Activated CD4-positive, alpha-beta memory T cell treated with anti-CD3 and anti-CD28 coated beads, Interleukin-2, amount 10 ng/mL, durations not matched to agents 7 days and 5 days (primary cell): ENCODE measurements around the gene CALN1. TPM values are rescaled to one million over a fixed set of nuclear protein-coding genes. Genes with fewer than 3 reads are reported as not detected.
"Not testable (repeated sequence)": the region's sequence is repeated elsewhere in the genome, so short reads cannot be mapped to it uniquely, and the experiment has no call there.

Experiments used
- CTCF ChIA-PET: fragments of 350-600 bp; sonication (Branson Sonifier 250); formaldehyde crosslinking; loops from one replicate; lab custom pipeline; 2021; ENCODE audit warnings: antibody characterized with exemption, inconsistent platforms; lab: Charles Lee
- POLR2A ChIA-PET: fragments of 350-600 bp; sonication (Branson Sonifier 250); formaldehyde crosslinking; loops from one replicate; lab custom pipeline; 2021; ENCODE audit warnings: antibody characterized with exemption; lab: Charles Lee
- DNase-seq: peaks from one replicate; pipeline ENCODE4 v3.0.0-alpha.2; 2020
- H3K27ac Mint-ChIP-seq: one replicate; pipeline ENCODE4 v1.8.0; 2021; ENCODE audit warnings: mild to moderate bottlenecking, mixed read lengths
- H3K27me3 Mint-ChIP-seq: one replicate; pipeline ENCODE4 v1.8.0; 2021; ENCODE audit warnings: mixed read lengths
- H3K36me3 Mint-ChIP-seq: one replicate; pipeline ENCODE4 v1.8.0; 2021; ENCODE audit warnings: low read depth, mixed read lengths
- H3K4me1 Mint-ChIP-seq: one replicate; pipeline ENCODE4 v1.8.0; 2021; ENCODE audit warnings: mixed read lengths
- H3K4me3 Mint-ChIP-seq: one replicate; pipeline ENCODE4 v1.8.0; 2021; ENCODE audit warnings: mild to moderate bottlenecking, mixed read lengths
- H3K9me3 Mint-ChIP-seq: one replicate; pipeline ENCODE4 v1.8.0; 2021; ENCODE audit warnings: mixed read lengths
- total RNA-seq, 2 experiments: library from RNA; stranded (reverse); gene quantifications; one replicate each; pipeline ENCODE4 v1.2.3, GENCODE V29; 2021

CALN1 gene
- total RNA-seq, 2 experiments from 2014 or later = not detected

GRCh38 chr7:72072901-72073300 is 339.2 kb downstream of the CALN1 start:
- CTCF ChIA-PET = no interaction called here
- H3K27ac Mint-ChIP-seq = no peak overlapping the region

GRCh38 chr7:72069263-72069662 is 342.9 kb downstream of the CALN1 start:
- peaks cover 16% of the 10 kb centered on the region for H3K9me3 Mint-ChIP-seq
- no peaks in the 10 kb centered on the region for H3K27me3 Mint-ChIP-seq
- ChIA-PET POLR2A (no interaction called here), CTCF (no interaction called here)
- H3K27ac Mint-ChIP-seq = no peak overlapping the region
- no peaks in the 10 kb centered on the region for H3K4me1 Mint-ChIP-seq
- no peak for DNase-seq
- H3K36me3 Mint-ChIP-seq = no peaks in the 10 kb centered on the region
- H3K4me3 Mint-ChIP-seq = no peak overlapping the region

More at GRCh38 chr7:72072901-72073300, 339.2 kb downstream of the CALN1 start:
- Mint-ChIP-seq H3K4me3 (no peak overlapping the region), H3K27me3 (no peaks in the 10 kb centered on the region), H3K36me3 (no peaks in the 10 kb centered on the region), H3K4me1 (no peaks in the 10 kb centered on the region), H3K9me3 (peaks cover 17% of the 10 kb centered on the region)
- DNase-seq = no peak
- POLR2A ChIA-PET = no interaction called here

DNA sequence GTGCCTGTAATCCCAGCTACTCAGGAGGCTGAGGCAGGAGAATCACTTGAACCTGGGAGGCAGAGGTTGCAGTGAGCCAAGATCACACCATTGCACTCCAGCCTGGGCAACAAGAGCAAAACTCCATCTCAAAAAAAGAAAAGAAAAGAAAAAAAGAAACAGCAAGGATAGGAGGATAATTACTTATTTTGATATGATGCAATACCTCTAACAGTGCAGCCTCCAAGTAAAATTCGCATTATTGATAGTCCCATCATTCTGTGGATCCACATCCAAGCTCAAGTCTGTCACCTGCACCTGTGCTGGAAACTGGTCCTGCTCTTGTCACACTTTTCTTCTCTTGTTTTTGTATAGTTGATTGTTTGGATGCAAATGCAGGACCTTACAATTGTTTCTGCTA is 346.4 kb downstream of the CALN1 start:
- DNase-seq, CTCF ChIA-PET, H3K27me3 Mint-ChIP-seq, H3K4me1 Mint-ChIP-seq, H3K27ac Mint-ChIP-seq, H3K36me3 Mint-ChIP-seq, H3K4me3 Mint-ChIP-seq: not testable (repeated sequence)
- peaks cover 13% of the 10 kb centered on the region for H3K9me3 Mint-ChIP-seq
- POLR2A ChIA-PET = interaction anchor here (0.7 kb wide), 1 partner anchor 737 kb away, joined by 5 read pairs; no protein-coding TSS in a partner anchor

GRCh38 chr7:72064916-72065315 is 347.2 kb downstream of the CALN1 start:
- no peak for DNase-seq
- Mint-ChIP-seq H3K36me3 (no peaks in the 10 kb centered on the region), H3K4me1 (no peaks in the 10 kb centered on the region), H3K27me3 (no peaks in the 10 kb centered on the region), H3K27ac (no peak overlapping the region), H3K9me3 (peaks cover 9% of the 10 kb centered on the region), H3K4me3 (no peak overlapping the region)
- CTCF ChIA-PET = no interaction called here
- POLR2A ChIA-PET = no interaction called here

DNA sequence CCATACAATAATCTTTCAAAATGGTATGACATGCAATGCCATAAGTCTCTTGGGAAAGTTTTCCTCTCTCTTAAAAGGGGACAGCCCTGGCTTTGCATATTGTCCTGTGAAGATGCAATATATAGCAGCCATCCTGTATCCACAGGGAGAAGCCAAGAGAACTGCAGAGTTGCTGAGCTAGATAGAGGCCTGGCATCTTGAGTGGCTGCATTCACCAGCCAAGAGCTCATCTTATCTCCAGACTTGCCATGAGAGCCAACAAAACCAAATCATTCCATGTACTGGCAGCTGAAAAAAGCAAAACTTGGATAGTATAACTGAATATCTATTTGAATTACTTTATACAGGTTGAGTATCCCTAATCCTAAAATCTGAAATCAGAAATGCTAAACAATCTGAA is 348.8 kb downstream of the CALN1 start:
- H3K36me3 Mint-ChIP-seq = no peaks in the 10 kb centered on the region
- ChIA-PET CTCF (no interaction called here), POLR2A (no interaction called here)
- no peaks in the 10 kb centered on the region for H3K27me3 Mint-ChIP-seq
- no peak overlapping the region for H3K4me3 Mint-ChIP-seq
- H3K4me1 Mint-ChIP-seq = no peaks in the 10 kb centered on the region
- peaks cover 4% of the 10 kb centered on the region for H3K9me3 Mint-ChIP-seq
- no peak for DNase-seq
- H3K27ac Mint-ChIP-seq = no peak overlapping the region

DNA sequence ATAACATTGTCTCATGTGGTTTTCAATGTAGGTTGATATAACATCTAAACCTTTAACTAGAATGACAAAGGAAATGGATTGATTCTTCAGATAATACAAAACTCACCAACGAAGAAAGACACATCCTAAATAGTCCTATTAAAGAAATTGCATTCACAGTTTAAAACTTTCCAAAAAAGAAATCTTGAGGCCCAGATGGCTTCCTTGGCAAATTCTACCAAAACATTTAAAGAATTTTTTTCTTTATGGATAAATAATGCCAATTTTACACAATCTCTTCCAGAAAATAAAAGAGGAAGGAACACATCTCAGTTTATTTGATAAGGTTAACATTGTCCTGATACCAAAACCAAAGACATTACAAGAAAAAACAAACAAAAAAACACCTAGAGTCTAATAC is 349.5 kb downstream of the CALN1 start:
- H3K27me3 Mint-ChIP-seq = no peaks in the 10 kb centered on the region
- H3K27ac Mint-ChIP-seq = no peak overlapping the region
- no peaks in the 10 kb centered on the region for H3K4me1 Mint-ChIP-seq
- ChIA-PET POLR2A (no interaction called here), CTCF (no interaction called here)
- no peak for DNase-seq
- no peaks in the 10 kb centered on the region for H3K36me3 Mint-ChIP-seq
- peaks cover 6% of the 10 kb centered on the region for H3K9me3 Mint-ChIP-seq
- H3K4me3 Mint-ChIP-seq = no peak overlapping the region

GRCh38 chr7:72059925-72060324 is 352.2 kb downstream of the CALN1 start:
- CTCF ChIA-PET = no interaction called here
- Mint-ChIP-seq H3K36me3 (no peaks in the 10 kb centered on the region), H3K4me1 (no peaks in the 10 kb centered on the region), H3K4me3 (no peak overlapping the region), H3K27ac (no peak overlapping the region), H3K27me3 (no peaks in the 10 kb centered on the region), H3K9me3 (peaks cover 5% of the 10 kb centered on the region)
- POLR2A ChIA-PET = no interaction called here
- no peak for DNase-seq

GRCh38 chr7:72058579-72058978 is 353.6 kb downstream of the CALN1 start:
- H3K9me3 Mint-ChIP-seq = peaks cover 17% of the 10 kb centered on the region
- H3K4me1 Mint-ChIP-seq = no peaks in the 10 kb centered on the region
- H3K27me3 Mint-ChIP-seq = no peaks in the 10 kb centered on the region
- ChIA-PET CTCF (no interaction called here), POLR2A (no interaction called here)
- DNase-seq = no peak
- H3K4me3 Mint-ChIP-seq = no peak overlapping the region
- H3K27ac Mint-ChIP-seq = no peak overlapping the region
- no peaks in the 10 kb centered on the region for H3K36me3 Mint-ChIP-seq

DNA sequence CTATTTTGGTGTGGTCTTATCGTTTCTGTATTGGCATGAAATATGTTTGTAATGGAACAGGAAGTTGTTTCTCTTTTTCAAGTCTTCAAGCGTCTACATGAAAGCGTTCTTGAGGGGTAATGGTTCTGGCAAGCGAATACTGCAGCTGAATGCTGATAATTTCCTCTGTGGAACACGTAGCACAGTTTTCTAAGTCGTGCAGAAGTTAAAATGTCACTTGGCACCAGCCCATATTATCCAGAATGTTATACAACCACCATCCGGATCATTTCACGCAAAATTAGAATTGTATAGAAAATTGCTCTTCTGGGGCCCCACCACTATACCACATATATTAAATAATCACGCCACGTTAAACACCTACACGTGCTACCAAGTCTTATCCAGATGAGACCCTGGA is 354.3 kb downstream of the CALN1 start:
- no peak overlapping the region for H3K4me3 Mint-ChIP-seq
- CTCF ChIA-PET = no interaction called here
- no peaks in the 10 kb centered on the region for H3K4me1 Mint-ChIP-seq
- H3K36me3 Mint-ChIP-seq = no peaks in the 10 kb centered on the region
- peaks cover 20% of the 10 kb centered on the region for H3K9me3 Mint-ChIP-seq
- no peak for DNase-seq
- no peak overlapping the region for H3K27ac Mint-ChIP-seq
- POLR2A ChIA-PET = no interaction called here
- H3K27me3 Mint-ChIP-seq = no peaks in the 10 kb centered on the region

- Mint-ChIP-seq H3K9me3 (peaks cover 23% of the 10 kb centered on the region), H3K27ac (no peak overlapping the region), H3K27me3 (no peaks in the 10 kb centered on the region), H3K4me3 (no peak overlapping the region), H3K36me3 (no peaks in the 10 kb centered on the region), H3K4me1 (no peaks in the 10 kb centered on the region)
- DNase-seq = no peak
- CTCF ChIA-PET = no interaction called here
- POLR2A ChIA-PET = no interaction called here
Measured at GRCh38 chr7:72057231-72057630, 354.9 kb downstream of the CALN1 start.

GRCh38 chr7:72055426-72055825 is 356.7 kb downstream of the CALN1 start:
- H3K27me3 Mint-ChIP-seq = no peaks in the 10 kb centered on the region
- no peaks in the 10 kb centered on the region for H3K4me1 Mint-ChIP-seq
- H3K27ac Mint-ChIP-seq = no peak overlapping the region
- H3K36me3 Mint-ChIP-seq = no peaks in the 10 kb centered on the region
- CTCF ChIA-PET = no interaction called here
- POLR2A ChIA-PET = no interaction called here
- H3K9me3 Mint-ChIP-seq = peaks cover 26% of the 10 kb centered on the region
- no peak overlapping the region for H3K4me3 Mint-ChIP-seq
- DNase-seq = no peak

DNA sequence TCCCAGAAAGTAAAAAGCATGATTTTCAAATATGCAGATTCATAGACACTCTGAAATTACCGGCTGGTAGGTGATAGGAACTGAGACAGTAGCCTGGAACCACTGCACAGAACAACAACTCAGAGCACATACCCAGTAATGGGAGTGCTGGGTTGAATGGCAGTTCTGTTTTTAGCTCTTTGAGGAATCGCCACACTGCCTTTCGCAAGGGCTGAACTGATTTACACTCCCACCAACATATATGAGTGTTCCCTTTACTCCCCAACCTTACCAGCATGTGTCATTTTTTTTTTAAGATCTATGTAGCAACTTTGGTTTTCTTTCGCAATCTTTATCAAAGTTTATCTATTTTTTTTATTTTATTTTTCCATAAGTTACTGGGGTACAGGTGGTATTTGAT is 358.8 kb downstream of the CALN1 start:
- no peaks in the 10 kb centered on the region for H3K4me1 Mint-ChIP-seq
- ChIA-PET POLR2A (no interaction called here), CTCF (no interaction called here)
- no peaks in the 10 kb centered on the region for H3K27me3 Mint-ChIP-seq
- no peak overlapping the region for H3K4me3 Mint-ChIP-seq
- DNase-seq = no peak
- no peak overlapping the region for H3K27ac Mint-ChIP-seq
- no peaks in the 10 kb centered on the region for H3K36me3 Mint-ChIP-seq
- H3K9me3 Mint-ChIP-seq = peaks cover 31% of the 10 kb centered on the region

DNA sequence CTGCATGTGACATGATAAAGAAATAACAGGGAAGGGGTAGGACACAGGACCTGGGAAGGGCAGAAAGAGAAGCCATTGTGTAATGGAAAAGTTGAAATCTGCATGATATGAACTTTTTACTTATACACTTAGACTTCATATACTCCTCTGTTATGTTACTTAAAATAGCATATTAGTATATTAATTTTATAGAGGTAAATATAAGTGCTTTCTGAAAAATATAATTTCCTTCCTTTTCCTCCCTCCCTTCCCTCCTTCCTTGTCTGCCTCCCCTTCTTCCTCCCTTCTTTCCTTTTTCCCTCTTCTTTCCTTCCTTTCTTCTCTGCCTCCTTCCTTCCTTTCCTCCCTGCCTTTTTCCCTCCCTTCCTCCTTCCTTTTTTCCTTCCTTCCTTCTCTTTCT is 363.7 kb downstream of the CALN1 start:
- H3K4me3 Mint-ChIP-seq = no peak overlapping the region
- peaks cover 24% of the 10 kb centered on the region for H3K9me3 Mint-ChIP-seq

GRCh38 chr7:72042855-72043254 is 369.3 kb downstream of the CALN1 start:
- no peak overlapping the region for H3K4me3 Mint-ChIP-seq
- ChIA-PET POLR2A (no interaction called here), CTCF (no interaction called here)
- no peaks in the 10 kb centered on the region for H3K36me3 Mint-ChIP-seq
- peaks cover 12% of the 10 kb centered on the region for H3K9me3 Mint-ChIP-seq
- no peaks in the 10 kb centered on the region for H3K4me1 Mint-ChIP-seq
- no peaks in the 10 kb centered on the region for H3K27me3 Mint-ChIP-seq
- H3K27ac Mint-ChIP-seq = no peak overlapping the region
- no peak for DNase-seq

More for the DNA sequence above, 363.7 kb downstream of the CALN1 start:
- POLR2A ChIA-PET = no interaction called here
- no peak for DNase-seq
- no peaks in the 10 kb centered on the region for H3K27me3 Mint-ChIP-seq
- H3K27ac Mint-ChIP-seq = no peak overlapping the region
- CTCF ChIA-PET = interaction anchor here (0.7 kb wide), 1 partner anchor 53 kb away, joined by 3 read pairs; no protein-coding TSS in a partner anchor
- H3K4me1 Mint-ChIP-seq = no peaks in the 10 kb centered on the region
- H3K36me3 Mint-ChIP-seq = no peaks in the 10 kb centered on the region
